ENCODE results near the gene COL20A1. TPM values are rescaled to one million over a fixed set of nuclear protein-coding genes. Genes with fewer than 3 reads are reported as not detected.
"Not testable (repeated sequence)": the region's sequence is repeated elsewhere in the genome, so short reads cannot be mapped to it uniquely, and the experiment has no call there.

The COL20A1 gene
- total RNA-seq, 1 donor from 2014 or later = 0.14 TPM

GRCh38 chr20:63331741-63332400 is 38.9 kb downstream of the COL20A1 start:
- no peak for DNase-seq (ENCODE audit: low spot score)

GRCh38 chr20:63332488-63333240 is 39.7 kb downstream of the COL20A1 start:
- DNase-seq (ENCODE audit: low spot score) = no peak

DNA sequence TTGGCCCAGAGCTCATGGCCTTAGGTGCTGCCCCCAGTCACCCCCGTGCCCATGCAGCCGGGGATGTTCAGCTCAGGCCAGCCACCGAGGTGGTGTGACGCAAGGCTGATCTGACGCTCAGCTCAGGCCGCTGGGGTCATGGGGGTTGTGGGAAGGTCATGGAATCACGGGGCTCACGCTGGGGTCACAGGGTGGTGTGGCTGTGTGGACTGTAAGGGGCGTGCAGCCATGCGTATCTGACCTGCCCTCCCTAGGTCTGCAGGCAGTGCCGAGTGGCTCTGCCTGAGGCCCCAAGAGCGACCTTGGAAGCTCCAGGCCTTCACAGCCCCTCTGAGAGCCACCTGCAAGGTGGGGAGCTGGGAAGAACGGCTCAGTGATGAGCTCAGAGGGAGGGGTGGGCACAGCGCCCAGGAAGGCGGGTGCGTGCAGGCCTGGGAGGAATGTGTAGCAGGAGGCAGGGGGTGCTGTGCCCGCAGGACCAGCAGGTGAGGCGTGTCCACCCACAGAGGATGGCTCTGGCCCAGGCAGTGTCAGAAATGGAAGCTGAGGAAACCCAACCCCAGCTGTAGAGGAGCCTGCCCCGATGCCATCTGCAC is 40.4 kb downstream of the COL20A1 start:
- no peak for DNase-seq (ENCODE audit: low spot score)

DNA sequence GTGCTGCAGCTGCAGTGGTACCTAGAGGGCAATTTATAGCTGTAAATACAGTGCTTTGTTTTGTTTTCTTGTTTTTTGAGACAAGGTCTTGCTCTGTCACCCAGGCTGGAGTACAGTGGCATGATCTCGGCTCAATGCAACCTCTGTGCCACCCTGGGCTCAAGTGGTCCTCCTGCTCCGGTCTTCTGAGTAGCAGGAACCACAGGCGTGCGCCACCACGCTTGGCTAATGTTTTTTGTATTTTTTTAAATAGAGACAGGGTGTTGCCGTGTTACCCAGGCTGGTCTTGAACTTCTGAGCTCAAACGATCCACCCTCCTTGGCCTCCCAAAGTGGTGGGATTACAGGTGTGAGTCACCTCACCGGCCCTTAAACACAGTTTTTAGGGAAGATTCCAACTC is 41.4 kb downstream of the COL20A1 start:
- no peak for DNase-seq (ENCODE audit: low spot score)

- DNase-seq (ENCODE audit: low spot score) = not testable (repeated sequence)
Measured at GRCh38 chr20:63335060-63335459, 42.1 kb downstream of the COL20A1 start.

GRCh38 chr20:63335711-63336110 is 42.7 kb downstream of the COL20A1 start:
- no peak for DNase-seq (ENCODE audit: low spot score)

GRCh38 chr20:63336232-63336752 is 43.3 kb downstream of the COL20A1 start:
- no peak for DNase-seq (ENCODE audit: low spot score)

DNA sequence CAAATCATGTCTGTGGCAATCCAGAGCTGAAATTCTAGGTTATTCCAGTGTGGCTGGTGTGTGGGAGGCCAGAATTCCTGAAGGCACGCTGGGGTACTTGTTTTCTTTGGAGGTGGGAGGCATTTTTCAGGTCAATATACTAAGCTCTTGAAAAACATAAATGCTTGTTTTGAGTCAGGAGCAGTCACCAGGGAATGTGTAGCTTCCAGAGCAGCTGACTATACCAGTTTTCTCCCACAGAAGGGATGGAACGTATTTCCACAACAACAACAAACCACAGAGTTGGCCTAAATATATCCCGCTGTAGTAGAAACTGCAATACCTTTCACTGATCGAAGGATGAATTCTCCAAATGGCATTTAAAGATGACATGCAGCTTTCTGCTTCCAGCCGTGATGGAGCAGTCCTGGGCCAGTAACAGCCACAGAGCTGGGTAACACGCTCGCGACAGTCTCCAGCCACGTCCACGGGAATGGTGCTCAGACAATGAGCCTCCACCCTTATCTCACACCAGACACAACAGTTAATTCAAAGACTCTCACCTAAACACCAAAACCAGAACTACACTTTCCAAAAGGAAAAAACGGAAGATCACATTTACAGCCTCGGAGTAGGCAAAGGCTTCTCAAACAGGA is 44.9 kb downstream of the COL20A1 start:
- no peak for DNase-seq (ENCODE audit: low spot score)

DNA sequence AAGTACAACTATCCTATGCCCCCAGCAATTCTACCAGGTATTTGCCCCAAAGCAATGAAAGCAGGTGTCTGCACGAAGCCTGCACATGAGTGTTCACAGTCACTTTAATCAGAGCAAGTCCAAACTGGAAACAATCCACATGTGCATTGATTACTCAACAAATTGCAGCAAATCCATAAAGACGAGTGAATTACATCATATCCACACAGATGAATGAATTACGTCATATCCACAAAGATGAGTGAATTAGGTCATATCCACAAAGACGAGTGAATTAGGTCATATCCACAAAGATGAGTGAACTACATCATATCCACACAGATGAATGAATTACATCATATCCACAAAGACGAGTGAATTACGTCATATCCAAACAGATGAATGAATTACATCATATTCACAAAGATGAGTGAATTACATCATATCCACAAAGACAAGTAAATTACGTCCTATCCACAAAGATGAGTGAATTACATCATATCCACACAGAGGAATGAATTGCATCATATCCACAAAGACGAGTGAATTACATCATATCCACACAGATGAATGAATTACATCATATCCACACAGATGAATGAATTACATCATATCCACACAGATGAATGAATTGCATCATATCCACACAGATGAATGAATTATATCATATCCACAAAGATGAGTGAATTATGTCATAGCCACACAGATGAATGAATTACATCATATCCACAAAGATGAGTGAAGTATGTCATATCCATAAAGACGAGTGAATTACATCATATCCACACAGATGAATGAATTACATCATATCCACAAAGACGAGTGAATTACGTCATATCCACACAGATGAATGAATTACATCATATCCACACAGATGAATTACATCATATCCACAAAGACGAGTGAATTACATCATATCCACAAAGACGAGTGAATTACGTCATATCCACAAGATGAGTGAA is 46.4 kb downstream of the COL20A1 start:
- DNase-seq (ENCODE audit: low spot score) = not testable (repeated sequence)

GRCh38 chr20:63340158-63340688 is 47.2 kb downstream of the COL20A1 start:
- not testable (repeated sequence) for DNase-seq (ENCODE audit: low spot score)

DNA sequence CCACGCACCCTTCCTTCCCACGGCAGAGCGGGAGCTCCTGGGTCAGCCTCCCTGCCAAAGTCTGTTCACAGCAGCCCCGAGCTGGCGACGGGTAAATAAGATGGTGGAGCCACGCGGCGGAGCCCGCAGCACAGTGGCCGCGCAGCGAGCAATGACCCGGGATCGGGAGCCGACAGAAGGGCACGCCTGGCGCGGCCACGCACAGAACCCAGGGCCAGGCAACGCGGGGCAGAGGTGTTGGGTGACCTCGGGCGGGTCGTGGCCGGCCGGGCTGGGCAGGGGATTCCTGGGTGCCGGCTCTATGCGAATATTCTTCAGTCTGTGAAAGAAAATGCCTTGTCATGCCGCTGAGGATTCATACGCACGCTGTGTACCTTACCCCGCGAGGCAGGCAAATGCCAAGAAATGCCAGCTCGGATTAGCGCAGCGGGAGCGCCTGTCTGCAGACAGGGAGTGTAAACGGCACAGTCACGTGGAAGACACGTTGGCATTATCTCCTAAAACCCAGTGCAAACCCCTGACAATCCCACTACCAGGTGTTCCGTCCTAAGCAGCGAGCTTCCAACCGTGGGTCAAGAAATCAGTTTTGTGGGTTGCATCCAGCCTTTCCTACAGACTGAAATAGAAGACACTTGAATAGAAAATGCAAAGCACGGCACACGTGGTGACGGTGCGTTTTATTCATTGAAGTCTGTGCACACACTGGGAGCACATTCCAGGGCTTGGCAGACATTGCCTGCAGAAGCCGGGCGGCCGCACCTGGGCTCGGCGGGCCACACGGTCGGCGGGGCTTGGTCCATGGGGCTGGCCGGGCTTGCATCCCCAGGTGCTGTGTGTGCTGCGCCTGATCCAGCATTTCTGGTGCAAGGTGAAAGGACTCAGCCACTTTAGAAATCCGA is 49.8 kb downstream of the COL20A1 start:
- DNase-seq (ENCODE audit: low spot score) = no peak

DNA sequence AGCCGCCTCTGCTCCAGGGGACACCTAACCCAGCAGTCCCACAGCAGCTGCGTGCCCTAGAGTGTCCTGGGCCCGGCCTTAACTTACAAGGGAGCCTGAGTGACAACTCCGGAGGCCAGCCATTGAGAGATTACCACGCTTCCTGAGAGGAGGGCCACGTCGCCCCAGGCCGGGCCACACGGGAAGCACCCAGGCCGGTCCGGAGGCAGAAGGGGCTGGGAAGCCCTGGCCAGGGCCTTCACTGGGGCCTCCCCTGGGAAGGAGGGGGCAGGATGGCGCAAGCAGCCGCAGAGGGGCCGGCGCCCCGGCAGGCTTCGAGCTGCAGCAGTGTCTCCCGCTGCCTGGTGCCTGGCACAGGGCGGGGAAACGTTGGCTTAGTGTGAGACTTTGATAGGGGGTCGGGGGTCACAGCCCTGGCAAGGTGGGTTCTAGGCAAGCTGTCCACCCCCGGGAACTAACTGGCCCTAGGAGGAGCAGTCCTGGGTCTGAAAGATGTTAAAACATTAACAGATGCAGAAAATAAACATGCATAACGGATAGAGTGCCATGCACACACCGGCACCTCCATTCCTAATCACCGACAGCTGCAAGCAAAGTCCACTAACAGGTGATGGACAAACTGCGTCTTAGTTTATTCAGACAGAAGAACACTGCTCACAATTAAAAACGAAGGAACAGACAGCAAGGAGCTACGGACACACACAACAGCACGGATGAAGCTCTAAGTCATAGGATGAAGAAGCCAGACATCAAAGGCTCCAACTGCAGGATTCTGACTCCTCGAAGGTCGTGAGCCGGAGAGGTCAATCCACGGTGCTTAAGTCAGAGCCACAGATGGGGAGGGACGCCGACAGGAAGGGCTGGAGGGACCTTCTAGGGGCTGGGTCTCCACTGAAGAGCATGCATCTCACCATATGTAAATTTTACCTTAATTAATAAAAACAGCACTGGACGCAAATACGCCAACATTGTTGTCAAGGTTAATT is 50.8 kb downstream of the COL20A1 start:
- no peak for DNase-seq (ENCODE audit: low spot score)

- DNase-seq (ENCODE audit: low spot score) = no peak
Measured at GRCh38 chr20:63344616-63345327, 51.8 kb downstream of the COL20A1 start.

- DNase-seq (ENCODE audit: low spot score) = no peak
Measured at GRCh38 chr20:63345328-63346100, 52.5 kb downstream of the COL20A1 start.

DNA sequence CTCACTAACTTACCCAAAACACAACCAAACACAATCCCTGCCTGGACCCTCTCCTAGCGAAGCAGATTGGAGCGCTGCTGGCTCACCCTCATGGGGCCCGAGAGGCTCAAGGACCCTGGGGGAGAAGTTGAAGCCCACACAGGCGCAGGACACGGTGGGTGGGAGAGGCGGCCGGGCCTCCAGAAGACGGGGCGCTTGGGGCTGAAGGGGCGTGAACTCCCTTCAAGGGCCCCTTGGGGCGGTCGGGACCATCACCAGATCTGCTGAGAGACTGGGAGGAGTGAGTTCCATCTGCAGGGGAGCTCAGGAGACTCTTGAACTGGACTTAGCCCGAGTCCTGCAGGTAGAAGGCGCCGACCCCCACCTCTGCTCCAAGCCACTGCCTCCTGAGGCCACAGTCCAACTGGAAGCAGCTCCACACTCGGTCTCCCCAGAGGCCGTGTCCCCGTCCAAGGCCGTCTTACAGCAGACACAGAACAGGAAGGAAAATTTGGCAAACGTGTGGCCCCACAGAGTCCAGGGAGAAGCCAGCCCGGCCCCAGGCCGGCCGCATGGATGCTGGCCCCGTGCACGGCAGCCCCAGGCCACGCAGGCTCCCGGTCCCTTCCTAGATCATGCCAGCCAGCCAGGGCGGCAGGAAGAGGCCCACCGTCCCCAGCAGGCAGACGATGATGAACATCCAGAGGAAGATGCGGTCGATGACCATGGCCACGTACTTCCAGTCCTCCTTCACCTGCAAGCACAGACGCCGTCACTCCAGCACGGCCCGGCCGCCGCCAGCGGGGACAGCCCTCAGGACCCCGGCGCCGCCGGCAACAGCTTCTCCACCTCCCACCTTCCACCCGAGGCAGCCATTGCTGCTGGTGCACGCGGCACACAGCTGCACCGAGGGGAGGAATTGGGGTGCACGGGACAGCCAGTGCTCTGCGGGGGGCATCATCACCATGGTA is 53.4 kb downstream of the COL20A1 start:
- DNase-seq (ENCODE audit: low spot score) = no peak
